A549 (cell line): Measurements from ENCODE around the gene C3orf49. TPM values are rescaled to one million over a fixed set of nuclear protein-coding genes. Genes with fewer than 3 reads are reported as not detected.

ENCODE experiments used
- ATAC-seq, 2 experiments: fragments of 200-7000 bp in 1 of 2; fragments of >200 bp in 1 of 2; cut with Nextera tagmentation in 1 of 2; cut with Tn5 transposase in 1 of 2; 3 replicates each; pipeline versions ENCODE4 v1.8.0 to v1.9.1; 2018 to 2020; ENCODE audit warnings: mild to moderate bottlenecking in 1 of 2, moderate library complexity in 1 of 2
- CTCF ChIA-PET: fragments of 300-600 bp; sonication (Branson Sonifier 250); formaldehyde crosslinking; extraction: SDS; loops from one replicate; lab custom pipeline; 2021; ENCODE audit warnings: antibody characterized with exemption, inconsistent platforms; lab: Yijun Ruan, JAX
- POLR2A ChIA-PET: fragments of 350-600 bp; formaldehyde crosslinking; extraction: SDS; loops from one replicate; lab custom pipeline; 2021; ENCODE audit warnings: antibody characterized with exemption, inconsistent platforms; lab: Yijun Ruan, JAX
- DNase-seq, 2 experiments: peaks; one replicate each; pipeline versions ENCODE4 v3.0.0 to v3.0.0-alpha.2; 2011 to 2016; ENCODE audit warnings: low read depth in 1 of 2, low spot score in 1 of 2
- FAIRE-seq: peaks from 2 replicates; lab custom pipeline; 2011; peaks lifted over from hg19 to GRCh38; lab: Jason Lieb, UNC
- H3K27ac ChIP-seq, 2 experiments: fragments of >200 bp; sonication (Bioruptor Twin); formaldehyde crosslinking; 3 replicates each; pipeline ENCODE4 v1.5.1; 2016 to 2017
- H3K4me1 ChIP-seq: fragments of >200 bp; sonication (Bioruptor Twin); formaldehyde crosslinking; 3 replicates; pipeline ENCODE4 v1.6.1; 2016
- H3K4me2 ChIP-seq: fragments of >200 bp; sonication (Bioruptor Twin); formaldehyde crosslinking; 3 replicates; pipeline ENCODE4 v1.6.1; 2016
- H3K4me3 ChIP-seq: fragments of >200 bp; sonication (Bioruptor Twin); formaldehyde crosslinking; 3 replicates; pipeline ENCODE4 v1.5.1; 2016
- H3K9me3 ChIP-seq: fragments of >200 bp; sonication (Bioruptor Twin); formaldehyde crosslinking; 3 replicates; pipeline ENCODE4 v1.6.1; 2016
- ATOH8 ChIP-seq: fragments of 250-450 bp; sonication (Bioruptor Pico); IDR thresholded peaks from 2 replicates; pipeline ENCODE4 v1.5.0; 2020; ENCODE audit warnings: low read depth, mild to moderate bottlenecking, moderate library complexity
- BHLHE40 ChIP-seq: IDR thresholded peaks from 2 replicates; pipeline ENCODE4 v1.6.1; 2012; ENCODE audit warnings: low read depth, low read length, inconsistent platforms
- CBX2 ChIP-seq: fragments of 200-600 bp; sonication (generic); IDR thresholded peaks from 2 replicates; pipeline ENCODE4 v1.6.1; 2016; ENCODE audit warnings: low read depth, mild to moderate bottlenecking, borderline replicate concordance
- CBX8 ChIP-seq: fragments of 200-600 bp; sonication (generic); IDR thresholded peaks from 2 replicates; pipeline ENCODE4 v1.6.1; 2016
- CHD4 ChIP-seq: fragments of 200-600 bp; sonication (generic); IDR thresholded peaks from 2 replicates; pipeline ENCODE4 v1.6.1; 2016; ENCODE audit warnings: antibody characterized with exemption, mild to moderate bottlenecking, borderline replicate concordance
- CTCF ChIP-seq: fragments of >200 bp; sonication (Bioruptor Twin); formaldehyde crosslinking; IDR thresholded peaks from 3 replicates; pipeline ENCODE4 v1.5.1; 2016
- E2F6 ChIP-seq: IDR thresholded peaks from 2 replicates; pipeline ENCODE4 v1.6.1; 2012; ENCODE audit warnings: low read depth, borderline replicate concordance
- ESRRA ChIP-seq: fragments of 150-350 bp; IDR thresholded peaks from 2 replicates; pipeline ENCODE4 v1.6.1; 2014; ENCODE audit warnings: mild to moderate bottlenecking, low read length, borderline replicate concordance
- FOXS1 ChIP-seq: fragments of 250-450 bp; sonication (Bioruptor Pico); IDR thresholded peaks from 2 replicates; pipeline ENCODE4 v1.5.0; 2020; ENCODE audit warnings: mild to moderate bottlenecking, moderate library complexity
- HEYL ChIP-seq: fragments of 250-450 bp; sonication (Bioruptor Pico); IDR thresholded peaks from 2 replicates; pipeline ENCODE4 v1.8.0; 2021; ENCODE audit warnings: mild to moderate bottlenecking, moderate library complexity
- HOXB13 ChIP-seq: fragments of 250-450 bp; sonication (Bioruptor Pico); IDR thresholded peaks from 2 replicates; pipeline ENCODE4 v1.5.0; 2020; ENCODE audit warnings: low read depth, mild to moderate bottlenecking, moderate library complexity
- HOXB5 ChIP-seq: fragments of 250-450 bp; sonication (Bioruptor Pico); IDR thresholded peaks from 2 replicates; pipeline ENCODE4 v1.5.0; 2020; ENCODE audit warnings: mild to moderate bottlenecking, moderate library complexity
- JUNB ChIP-seq: fragments of >200 bp; sonication (Bioruptor Twin); formaldehyde crosslinking; IDR thresholded peaks from 2 replicates; pipeline ENCODE4 v1.6.1; 2016
- MAZ ChIP-seq: fragments of 150-350 bp; IDR thresholded peaks from 2 replicates; pipeline ENCODE4 v1.6.1; 2014; ENCODE audit warnings: antibody characterized with exemption, low read depth, low read length, borderline replicate concordance
- MYC ChIP-seq: IDR thresholded peaks from 2 replicates; pipeline ENCODE4 v1.6.1; 2012; ENCODE audit warnings: mild to moderate bottlenecking, inconsistent platforms, low read length, improper control_type of control experiment, borderline replicate concordance
- NFE2L2 ChIP-seq: fragments of 150-350 bp; conservative IDR thresholded peaks from 2 replicates; pipeline ENCODE4 v1.6.1; 2014; ENCODE audit warnings: low read length
- NPAS2 ChIP-seq: fragments of 250-450 bp; sonication (Bioruptor Pico); IDR thresholded peaks from 2 replicates; pipeline ENCODE4 v1.8.0; 2022; ENCODE audit warnings: mild to moderate bottlenecking, moderate library complexity, borderline replicate concordance
- NR3C1 ChIP-seq: fragments of >200 bp; sonication (Bioruptor Twin); formaldehyde crosslinking; IDR thresholded peaks from 3 replicates; pipeline ENCODE4 v1.6.1; 2017
- PBX3 ChIP-seq: IDR thresholded peaks from 2 replicates; pipeline ENCODE4 v1.6.1; 2012
- PHF8 ChIP-seq: fragments of 200-600 bp; sonication (generic); IDR thresholded peaks from 2 replicates; pipeline ENCODE4 v1.6.1; 2016; ENCODE audit warnings: low read depth, mild to moderate bottlenecking, antibody characterized with exemption, moderate library complexity, borderline replicate concordance
- POLR2AphosphoS2 ChIP-seq: conservative IDR thresholded peaks from 2 replicates; pipeline ENCODE4 v1.6.1; 2012; ENCODE audit warnings: low read length, improper control_type of control experiment, inconsistent platforms
- ZC3H11A ChIP-seq: fragments of 450-650 bp; IDR thresholded peaks from 2 replicates; pipeline ENCODE4 v1.6.1; 2014; ENCODE audit warnings: antibody characterized with exemption, mild to moderate bottlenecking
- ZFP36 ChIP-seq: fragments of 450-650 bp; IDR thresholded peaks from 2 replicates; pipeline ENCODE4 v1.6.1; 2014; ENCODE audit warnings: borderline replicate concordance; ENCODE audit not compliant: partially characterized antibody
- ZNF302 ChIP-seq: fragments of 250-450 bp; sonication (Bioruptor Pico); IDR thresholded peaks from 2 replicates; pipeline ENCODE4 v1.9.0; 2021; ENCODE audit warnings: inconsistent platforms, mild to moderate bottlenecking, moderate library complexity
- WGBS: methylation state at CpG from one replicate; pipeline ENCODE4 v1.1.6; 2017; ENCODE audit errors: missing lambda C conversion rate; 5-methylcytosine and 5-hydroxymethylcytosine counted together
- polyA plus RNA-seq, 4 experiments: library from polyadenylated mRNA; depleted of rRNA in 3 of 4; stranded (reverse); fragments of >200 nt; fragmentation: RNase III in 1 of 4; extraction: RNeasy Plus Mini Kit Qiagen cat#74134 plus additional on column Dnase treatment in 1 of 4; gene quantifications; 2 replicates in 3 of 4; 3 replicates in 1 of 4; pipeline ENCODE4 v1.2.3, GENCODE V29; 2011 to 2017

The C3orf49 gene
- polyA plus RNA-seq, 2 of the 4 experiments (the other 2 are of a cell fraction), result not detected

GRCh38 chr3:63860776-63861175 lies 41.7 kb downstream of the C3orf49 start:
- H3K4me3 ChIP-seq, result no peak overlapping the region
- peaks cover 19% of the 10 kb centered on the region; the same call in 2 of the 3 replicates for H3K4me1 ChIP-seq
- no peaks in the 10 kb centered on the region for H3K9me3 ChIP-seq
- WGBS, result 79% methylated on average over 3 of the region's 3 CpGs
- no peak for DNase-seq
- H3K4me2 ChIP-seq, result no peak overlapping the region
- no peak for TF ChIP-seq NPAS2
- TF ChIP-seq CHD4, result no peak
- no peak for TF ChIP-seq CBX8
- TF ChIP-seq JUNB, result no peak
- TF ChIP-seq PBX3, result no peak
- no peak for TF ChIP-seq ZNF302 (CRISPR knock-in tag)
- TF ChIP-seq BHLHE40, result no peak
- no peak for TF ChIP-seq MYC
- TF ChIP-seq FOXS1 (CRISPR knock-in tag), result no peak
- TF ChIP-seq HOXB13 (CRISPR knock-in tag), result no peak
- TF ChIP-seq MAZ, result no peak
- TF ChIP-seq POLR2AphosphoS2, result no peak
- TF ChIP-seq ATOH8 (CRISPR knock-in tag), result no peak
- TF ChIP-seq ESRRA, result no peak
- no peak for TF ChIP-seq ZFP36
- TF ChIP-seq ZC3H11A, result no peak
- no peak for TF ChIP-seq HOXB5 (CRISPR knock-in tag)
- TF ChIP-seq HEYL (CRISPR knock-in tag), result no peak
- TF ChIP-seq NFE2L2, result no peak
- TF ChIP-seq, all 56 proteins: peak for 0
- FAIRE-seq (no peak), ATAC-seq (no peak)
- CTCF ChIA-PET, result interaction anchor here (0.6 kb wide), 1 partner anchor 28 kb away, joined by 3 read pairs; no protein-coding TSS in a partner anchor
- POLR2A ChIA-PET, result no interaction called here
- no peak overlapping the region for H3K27ac ChIP-seq

GRCh38 chr3:63861306-63861705 lies 42.2 kb downstream of the C3orf49 start:
- FAIRE-seq, result no peak
- POLR2A ChIA-PET, result no interaction called here
- no peak for ATAC-seq

More at GRCh38 chr3:63861306-63861705, 42.2 kb downstream of the C3orf49 start:
- no peak for DNase-seq
- CTCF ChIA-PET, result no interaction called here
- Histone ChIP-seq H3K27ac (no peak overlapping the region), H3K4me1 (peaks cover 19% of the 10 kb centered on the region; the same call in 1 of the 3 replicates), H3K4me3 (no peak overlapping the region), H3K4me2 (no peak overlapping the region), H3K9me3 (no peaks in the 10 kb centered on the region)
- no peak for TF ChIP-seq CBX2
- no peak for TF ChIP-seq HOXB13 (CRISPR knock-in tag)
- no peak for TF ChIP-seq E2F6
- TF ChIP-seq NR3C1, result no peak
- no peak for TF ChIP-seq CHD4
- no peak for TF ChIP-seq ESRRA
- TF ChIP-seq PBX3, result no peak
- no peak for TF ChIP-seq CTCF
- TF ChIP-seq PHF8, result no peak
- TF ChIP-seq MAZ, result no peak
- 87% methylated on average over 5 of the region's 5 CpGs for WGBS
